ENCODE results near the gene AEBP2.

- TF ChIP-seq CTCF (IDR thresholded peaks at IDR 0.05): no peak
- TF ChIP-seq POLR2A (IDR thresholded peaks at IDR 0.05): no peak
- TF ChIP-seq POLR2AphosphoS5 (IDR thresholded peaks at IDR 0.05): no peak
- no peak for TF ChIP-seq EP300 (IDR thresholded peaks at IDR 0.05)
Observed at GRCh38 chr12:19483727-19484126, 44.4 kb downstream of the AEBP2 start.
